ENCODE measurements around the gene GPR50. TPM values are rescaled to one million over a fixed set of nuclear protein-coding genes. Genes with fewer than 3 reads are reported as not detected.

Gene GPR50
- total and polyA plus RNA-seq, 2 of the 13 experiments (the other 11 are each of a cell fraction or from before 2014, with no cell fraction given): not detected

GRCh38 chrX:151181088-151181487, 4.7 kb downstream of the GPR50 start:
- in situ Hi-C loops (cut with HindIII; ENCODE audit: extremely low pct_ligation_motif_present, low pct_unique_long_range_greater_than_20kb): no loop called here
- Histone ChIP-seq H3K27ac (ENCODE audit: extremely low read length, insufficient read depth, low read length) (no peak overlapping the region), H3K4me2 (ENCODE audit: low read depth, low read length) (no peak overlapping the region), H2AFZ (ENCODE audit: low read length) (no peak overlapping the region), H3K9ac (ENCODE audit: insufficient read depth, low read depth, low read length) (no peak overlapping the region), H3K36me3 (replicated peaks in 1 of 2; ENCODE audit: control insufficient read depth in 1 of 2, insufficient read depth in 2 of 2, low read length in 2 of 2) (no peaks in the 10 kb centered on the region), H3K4me1 (ENCODE audit: insufficient read depth, low read length) (no peaks in the 10 kb centered on the region), H4K20me1 (ENCODE audit: insufficient read depth, low read length) (no peaks in the 10 kb centered on the region), H3K27me3 (ENCODE audit: control insufficient read depth in 1 of 2, insufficient read depth in 2 of 2, low read length in 2 of 2) (peaks cover 0 to 13% of the 10 kb centered on the region in 2 experiments; a peak in 3 of 5 replicates), H3K9me3 (ENCODE audit: low read length) (no peaks in the 10 kb centered on the region), H3K4me3 (replicated peaks in 1 of 3; ENCODE audit: insufficient read depth in 1 of 3, low read depth in 2 of 3, low read length in 3 of 3) (no peak overlapping the region), H3K79me2 (ENCODE audit: insufficient read depth, low read length) (no peaks in the 10 kb centered on the region)
- BruUV-seq (replicated peaks): no TSS peak
- FAIRE-seq: no peak
- ChIA-PET POLR2A (no interaction called here), CTCF (ENCODE audit: low intra/inter-chr PET ratio, low total read pairs) (no interaction called here)
- no peak for DNase-seq (ENCODE audit: low spot score)
- TF ChIP-seq MYC (CRISPR knock-in tag; IDR thresholded peaks at IDR 0.05; ENCODE audit: borderline replicate concordance) (no peak), PRDM4 (CRISPR knock-in tag; IDR thresholded peaks at IDR 0.05; ENCODE audit: borderline replicate concordance) (no peak), PHF5A (CRISPR knock-in tag; IDR thresholded peaks at IDR 0.05; ENCODE audit: low read depth, unreplicated experiment) (no peak), KDM6A (CRISPR knock-in tag; IDR thresholded peaks at IDR 0.05; ENCODE audit: low read depth) (no peak), ATF3 (CRISPR knock-in tag; IDR thresholded peaks at IDR 0.05) (no peak), ZNF776 (CRISPR knock-in tag; IDR thresholded peaks at IDR 0.05) (no peak), NFE2 (CRISPR knock-in tag; IDR thresholded peaks at IDR 0.05) (no peak), ZNF616 (CRISPR knock-in tag; IDR thresholded peaks at IDR 0.05; ENCODE audit: low read depth) (no peak), SRY (CRISPR knock-in tag; IDR thresholded peaks at IDR 0.05) (no peak), BORCS8-MEF2B (CRISPR knock-in tag; IDR thresholded peaks at IDR 0.05) (no peak), ATRX (CRISPR knock-in tag; IDR thresholded peaks at IDR 0.05; ENCODE audit: borderline replicate concordance) (no peak), MEIS2 (CRISPR knock-in tag; IDR thresholded peaks at IDR 0.05) (no peak)
- WGBS (ENCODE audit: low lambda C conversion rate): no CpG with 5 or more reads among the region's 7 CpGs
- intact Hi-C loops (cut with micrococcal nuclease; ENCODE audit: unreplicated experiment): no loop called here
- ATAC-seq: no peak
